HUDEP-2 (cell line): Measurements from ENCODE around the gene OR52A1.
"Not testable (repeated sequence)": the region's sequence is repeated elsewhere in the genome, so short reads cannot be mapped to it uniquely, and the experiment has no call there.

ENCODE experiments used
- DNase-seq, 76 experiments: peaks; one replicate each; lab custom pipeline; 2025; ENCODE audit not compliant: unreplicated experiment in 76 of 76; lab: John Stamatoyannopoulos, UW

Gene OR52A1

GRCh38 chr11:5154657-5155056 is at the start of gene OR52A1:
Gene OR52A1, minus strand, starts transcription at chr11:5154757. Its CDS starts 2,388 bp downstream, at chr11:5152369.
- DNase-seq: no peak

GRCh38 chr11:5203366-5203765 is 48.8 kb upstream of the OR52A1 start:
- no peak for DNase-seq

DNA sequence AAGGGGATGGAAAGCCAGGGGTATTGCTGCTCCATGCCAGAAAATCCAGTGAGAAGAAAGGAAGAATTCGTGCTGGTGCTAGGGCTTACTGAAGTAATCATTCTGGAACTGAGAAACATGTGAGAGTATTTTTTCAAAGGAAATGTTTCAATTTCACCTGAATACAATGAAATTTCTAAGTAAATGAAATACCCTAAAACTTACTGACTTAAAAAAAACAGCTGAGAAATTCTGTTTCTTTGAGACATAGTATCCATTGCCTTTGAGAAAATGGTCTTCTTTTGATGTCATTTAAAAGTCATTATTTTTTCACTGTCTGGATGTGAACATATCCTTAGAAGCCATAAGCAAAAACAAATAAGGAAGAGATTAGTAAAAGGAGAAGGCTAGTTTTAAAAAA is 46.0 kb upstream of the OR52A1 start, which contains the start of gene OR51V1:
TSS of gene OR51V1 (minus strand) at position 101 of the 400 bp plus-strand sequence. CDS start at position 101, 0 bp downstream.
- DNase-seq: no peak

- no peak for DNase-seq
These were observed 43.7 kb upstream of the OR52A1 start for GRCh38 chr11:5198285-5198684.

DNA sequence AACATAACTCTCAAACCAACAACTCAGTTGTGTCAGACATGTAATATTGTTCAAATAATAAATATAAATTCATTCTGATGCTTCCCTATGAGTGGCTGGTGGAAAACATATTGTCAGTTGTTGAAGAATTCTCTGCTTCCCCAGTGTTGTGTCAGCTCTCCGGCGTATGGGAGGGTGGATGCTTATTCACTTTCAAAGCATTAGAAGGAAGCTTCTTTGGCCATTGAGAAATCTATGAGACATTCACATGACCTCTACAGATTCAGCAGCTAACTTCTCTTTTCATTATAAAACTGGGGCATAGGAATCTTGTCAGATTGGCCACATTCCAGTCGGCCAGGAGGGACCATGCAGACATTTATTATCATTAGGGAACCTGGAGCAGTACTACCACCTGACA is 43.0 kb upstream of the OR52A1 start:
- peak in 9 of 76 experiments; percentile 0 to 49 (median 16) for DNase-seq

- DNase-seq: no peak
These were observed 42.2 kb upstream of the OR52A1 start for GRCh38 chr11:5196731-5197130.

DNA sequence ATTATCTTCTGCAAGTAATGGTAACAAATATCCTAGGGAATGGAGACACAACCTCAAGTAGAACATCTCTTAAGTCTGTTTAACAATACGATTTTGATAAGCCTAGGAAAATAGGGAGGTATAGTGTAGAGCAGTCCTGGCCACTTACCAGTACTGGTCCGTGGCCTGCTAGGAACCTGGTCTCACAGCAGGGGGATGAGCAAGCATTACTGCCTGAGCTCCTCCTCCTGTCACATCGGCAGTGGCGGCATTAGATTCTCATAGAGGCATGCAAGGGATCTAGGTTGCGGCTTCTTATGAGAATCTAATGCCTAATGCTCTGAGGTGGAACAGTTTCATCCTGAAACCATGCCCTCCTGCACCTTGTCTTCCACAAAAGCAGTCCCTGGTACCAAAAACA is 41.5 kb upstream of the OR52A1 start:
- DNase-seq: no peak

DNA sequence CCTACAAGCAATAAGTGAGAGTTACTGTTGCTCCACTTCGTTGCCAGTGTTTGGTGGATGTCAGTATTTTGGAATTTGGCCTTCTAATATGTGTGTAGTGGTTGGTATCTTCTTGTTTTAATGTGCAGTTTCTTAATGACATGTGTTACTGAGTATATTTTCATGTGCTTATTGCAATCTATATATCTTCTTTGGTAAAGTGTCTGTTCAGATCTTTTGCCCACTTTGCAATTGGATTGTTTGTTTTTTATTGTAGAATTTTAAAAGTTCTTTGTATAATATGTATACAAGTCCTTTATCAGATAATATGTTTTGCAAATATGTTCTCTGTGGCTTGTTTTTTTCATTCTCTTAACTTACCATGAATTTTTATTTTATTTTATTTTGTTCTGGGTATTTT is 38.2 kb upstream of the OR52A1 start:
- no peak for DNase-seq

DNA sequence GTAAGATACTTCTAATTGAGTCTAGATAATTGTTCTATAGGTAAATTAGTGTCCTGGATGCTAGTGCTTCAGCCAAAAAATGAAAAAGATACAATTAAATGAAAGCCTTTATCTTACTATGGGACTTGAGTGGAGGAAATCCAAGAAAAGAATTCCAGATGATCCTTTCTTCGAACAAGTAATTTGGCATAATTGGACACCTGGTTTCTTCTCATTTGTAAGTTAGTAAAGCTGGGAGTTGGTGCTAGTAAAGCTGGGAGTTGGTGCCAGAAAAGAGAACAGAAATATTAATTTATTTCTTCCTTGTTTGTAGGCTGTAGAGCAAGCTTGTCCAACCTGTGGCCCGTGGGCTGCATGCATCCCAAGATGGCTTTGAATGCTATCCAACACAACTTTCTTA is 33.6 kb upstream of the OR52A1 start:
- DNase-seq: no peak

GRCh38 chr11:5178046-5178837 is 23.7 kb upstream of the OR52A1 start:
- no peak for DNase-seq

- no peak for DNase-seq
These were observed 20.4 kb upstream of the OR52A1 start for GRCh38 chr11:5174934-5175333.

GRCh38 chr11:5171856-5172255 is 17.3 kb upstream of the OR52A1 start:
- DNase-seq: no peak

DNA sequence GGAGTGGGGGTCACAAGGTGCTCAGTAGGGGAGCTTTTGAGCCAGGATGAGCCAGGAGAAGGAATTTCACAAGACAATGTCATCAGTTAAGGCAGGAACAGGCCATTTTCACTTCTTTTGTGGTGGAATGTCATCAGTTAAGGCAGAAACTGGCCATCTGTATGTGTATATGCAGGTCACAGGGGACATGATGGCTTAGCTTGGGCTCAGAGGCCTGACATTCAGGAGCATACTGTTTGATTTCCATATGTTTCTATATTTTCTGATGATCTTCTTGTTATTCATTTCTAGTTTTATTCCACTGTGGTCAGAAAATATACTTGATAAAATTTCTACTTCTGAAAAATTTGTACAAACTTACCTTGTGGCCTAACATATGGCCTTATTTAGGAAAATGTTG is 11.3 kb upstream of the OR52A1 start:
- not testable (repeated sequence) for DNase-seq

DNA sequence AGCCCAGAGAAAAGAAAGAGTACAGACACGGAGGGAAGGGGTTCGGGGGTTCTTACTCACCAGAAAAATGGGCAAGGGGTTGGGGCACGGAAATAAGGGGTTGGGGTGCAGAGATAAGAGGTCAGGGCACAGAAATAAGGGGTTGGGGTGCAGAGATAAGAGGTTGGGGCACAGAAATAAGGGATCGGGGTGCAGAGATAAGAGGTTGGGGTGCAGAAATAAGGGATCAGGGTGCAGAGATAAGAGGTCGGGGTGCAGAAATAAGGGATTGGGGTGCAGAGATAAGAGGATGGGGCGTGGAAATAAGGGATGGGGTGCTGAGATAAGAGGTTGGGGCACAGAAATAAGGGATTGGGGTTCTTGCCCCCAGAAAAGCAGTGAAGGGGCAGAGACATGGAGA is 10.2 kb upstream of the OR52A1 start:
- not testable (repeated sequence) for DNase-seq

- DNase-seq: not testable (repeated sequence)
These were observed 6.5 kb upstream of the OR52A1 start for GRCh38 chr11:5161045-5161444.

DNA sequence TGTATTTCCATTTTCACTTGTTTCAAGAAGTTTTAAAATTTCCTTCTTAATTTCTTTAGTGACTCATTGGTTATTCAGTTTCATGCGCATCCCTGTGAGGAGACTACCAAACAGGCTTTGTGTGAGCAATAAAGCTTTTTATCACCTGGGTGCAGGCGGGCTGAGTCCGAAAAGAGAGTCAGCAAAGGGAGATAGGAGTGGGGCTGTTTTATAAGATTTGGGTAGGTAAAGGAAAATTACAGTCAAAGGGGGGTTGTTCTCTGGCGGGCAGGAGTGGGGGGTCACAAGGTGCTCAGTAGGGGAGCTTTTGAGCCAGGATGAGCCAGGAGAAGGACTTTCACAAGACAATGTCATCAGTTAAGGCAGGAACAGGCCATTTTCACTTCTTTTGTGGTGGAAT is 5.7 kb upstream of the OR52A1 start:
- DNase-seq: peak in 1 of 76 experiments; percentile 4

DNA sequence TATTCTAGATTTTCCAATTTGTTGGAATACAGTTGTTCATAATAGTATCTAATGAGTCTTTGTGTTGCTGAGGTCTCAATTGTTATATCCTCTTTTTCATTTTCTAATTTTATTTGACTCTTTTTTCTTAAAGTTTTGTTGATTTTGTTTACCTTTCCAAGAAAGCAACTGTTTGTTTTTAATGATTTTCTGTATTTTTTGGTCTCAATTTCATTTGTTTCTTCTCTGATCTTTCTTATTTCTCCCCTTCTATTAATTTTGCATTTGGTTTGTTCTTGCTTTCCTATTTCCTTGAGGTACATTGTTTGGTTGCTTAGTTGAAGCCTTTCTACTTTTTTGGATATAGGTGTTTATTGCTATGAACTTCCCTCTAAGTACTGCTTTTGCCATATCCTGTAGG is 5.2 kb upstream of the OR52A1 start:
- DNase-seq: no peak

DNA sequence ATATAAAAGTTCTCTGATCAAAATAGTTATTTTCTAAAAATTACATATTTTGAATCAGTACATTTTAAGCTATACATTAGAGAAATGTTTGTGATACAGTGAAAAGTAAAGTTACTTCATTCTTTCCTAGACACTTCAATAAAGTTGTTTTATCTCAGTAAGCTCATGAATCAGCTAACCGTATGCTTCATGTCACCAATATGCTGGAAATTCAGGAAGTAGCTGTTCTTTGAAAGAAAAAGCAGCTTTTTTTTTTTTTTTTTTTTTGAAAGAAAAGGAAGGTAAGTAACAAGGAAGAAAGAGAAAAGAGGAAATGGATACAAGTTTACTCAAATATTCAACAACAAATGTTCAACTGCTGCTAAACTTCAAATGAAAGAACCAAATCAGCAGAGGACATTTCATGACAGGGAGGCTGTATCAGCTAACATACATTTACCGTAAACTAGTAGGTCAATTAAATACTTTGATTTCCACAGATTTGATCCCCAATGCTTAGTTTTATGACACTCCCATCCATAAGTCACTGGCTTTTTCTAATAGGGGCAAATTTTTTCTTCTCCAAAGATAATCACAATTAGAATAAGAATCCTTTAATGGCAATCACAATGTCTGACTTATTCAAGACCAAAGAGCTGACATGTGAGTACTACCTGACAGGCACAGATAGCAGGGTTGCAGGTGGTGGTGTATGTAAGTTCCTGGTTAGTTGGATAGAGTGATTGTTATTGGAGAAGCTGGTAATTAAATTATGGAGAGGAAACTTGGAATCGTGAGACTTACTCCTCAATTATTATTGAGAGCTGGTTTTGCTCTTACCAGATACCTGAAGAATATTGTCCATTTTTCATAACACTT is 754 bp downstream of the OR52A1 start:
- peak in 1 of 76 experiments; percentile 19 for DNase-seq

DNA sequence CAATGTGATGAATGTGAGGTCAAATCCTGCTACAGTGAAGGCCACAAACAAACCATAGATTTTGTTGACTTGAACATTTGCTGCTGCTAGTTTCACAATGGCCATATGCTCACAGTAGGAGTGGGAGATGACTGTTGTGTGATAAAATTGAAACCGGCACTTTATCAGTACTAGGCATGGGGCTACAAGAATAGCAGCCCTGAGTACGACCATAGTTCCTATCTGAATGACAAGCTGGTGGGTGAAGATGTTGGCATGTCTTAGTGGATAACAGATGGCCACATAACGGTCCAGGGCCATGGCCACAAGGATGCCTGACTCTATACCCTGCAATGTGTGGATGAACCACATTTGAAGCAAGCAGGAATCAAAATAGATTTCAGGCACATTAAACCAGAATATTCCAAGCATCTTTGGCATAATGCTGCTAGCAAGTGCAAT is 2.8 kb downstream of the OR52A1 start:
- peak in 73 of 76 experiments; percentile 2 to 92 (median 61) for DNase-seq

- DNase-seq: not testable (repeated sequence)
These were observed 10.4 kb downstream of the OR52A1 start for GRCh38 chr11:5144206-5144605.

DNA sequence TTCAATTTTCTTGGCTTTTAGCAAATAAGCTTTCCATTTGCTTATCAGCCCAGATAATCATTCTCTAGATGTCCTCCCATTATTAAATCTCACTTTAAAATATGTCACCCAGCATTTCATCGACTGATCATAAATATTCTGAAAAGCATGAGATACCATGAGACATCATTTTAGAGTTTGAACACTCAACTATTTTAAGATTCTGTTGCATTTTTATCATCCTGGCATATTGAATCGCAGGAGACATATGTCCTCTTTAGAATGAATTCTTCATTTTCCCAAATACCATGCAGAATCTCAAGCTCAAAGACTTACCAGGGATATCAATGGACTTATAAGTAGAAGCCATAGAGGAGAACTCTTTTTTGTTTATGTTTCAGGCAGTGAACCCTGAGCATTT is 16.6 kb downstream of the OR52A1 start, which contains the start of gene OR52A5:
TSS of gene OR52A5 (minus strand) at position 361 of the 400 bp plus-strand sequence. CDS start 5,714 bp downstream, outside the sequence.
- no peak for DNase-seq
